ENCODE data around the gene KIAA1217.

DNA sequence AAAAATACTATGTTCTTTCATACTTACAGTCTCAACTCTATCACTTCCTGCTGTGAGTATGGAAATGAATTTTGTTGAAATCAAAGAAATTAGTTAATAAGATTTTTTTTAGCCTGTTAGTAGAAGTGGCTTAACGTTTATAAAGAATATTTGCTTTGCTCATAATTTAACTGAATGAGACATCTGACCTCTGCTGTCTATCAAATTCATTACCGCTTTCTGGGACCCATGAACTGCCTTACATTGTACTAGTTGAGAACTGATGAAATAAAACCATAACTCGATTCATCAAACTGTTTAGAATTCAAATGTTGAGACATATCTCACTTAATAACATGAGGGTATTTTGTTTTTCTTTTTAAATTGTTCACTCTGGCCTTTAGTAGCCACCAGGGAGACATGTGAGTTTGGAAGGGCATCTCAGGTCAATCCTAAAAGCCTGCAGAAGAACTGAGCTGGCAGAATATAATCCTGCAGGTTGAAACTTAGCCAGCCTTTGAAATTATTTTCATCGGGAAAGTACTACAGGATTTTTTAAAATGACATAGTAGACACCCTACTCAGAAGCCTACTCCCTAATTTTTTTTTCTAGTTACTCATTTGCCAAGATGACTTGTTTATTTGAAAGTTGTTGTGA, 78.7 kb downstream of the KIAA1217 start:
- TF ChIP-seq POLR2A (IDR thresholded peaks at IDR 0.05) = no peak
- TF ChIP-seq, protein P1, sequence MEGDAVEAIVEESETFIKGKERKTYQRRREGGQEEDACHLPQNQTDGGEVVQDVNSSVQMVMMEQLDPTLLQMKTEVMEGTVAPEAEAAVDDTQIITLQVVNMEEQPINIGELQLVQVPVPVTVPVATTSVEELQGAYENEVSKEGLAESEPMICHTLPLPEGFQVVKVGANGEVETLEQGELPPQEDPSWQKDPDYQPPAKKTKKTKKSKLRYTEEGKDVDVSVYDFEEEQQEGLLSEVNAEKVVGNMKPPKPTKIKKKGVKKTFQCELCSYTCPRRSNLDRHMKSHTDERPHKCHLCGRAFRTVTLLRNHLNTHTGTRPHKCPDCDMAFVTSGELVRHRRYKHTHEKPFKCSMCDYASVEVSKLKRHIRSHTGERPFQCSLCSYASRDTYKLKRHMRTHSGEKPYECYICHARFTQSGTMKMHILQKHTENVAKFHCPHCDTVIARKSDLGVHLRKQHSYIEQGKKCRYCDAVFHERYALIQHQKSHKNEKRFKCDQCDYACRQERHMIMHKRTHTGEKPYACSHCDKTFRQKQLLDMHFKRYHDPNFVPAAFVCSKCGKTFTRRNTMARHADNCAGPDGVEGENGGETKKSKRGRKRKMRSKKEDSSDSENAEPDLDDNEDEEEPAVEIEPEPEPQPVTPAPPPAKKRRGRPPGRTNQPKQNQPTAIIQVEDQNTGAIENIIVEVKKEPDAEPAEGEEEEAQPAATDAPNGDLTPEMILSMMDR (IDR thresholded peaks at IDR 0.05) = no peak
